HG03354 (cell line): ENCODE data around the gene ADAMTS2.
"Not testable (repeated sequence)": the region's sequence is repeated elsewhere in the genome, so short reads cannot be mapped to it uniquely, and the experiment has no call there.

Source experiments
- ATAC-seq: cut with Tn5 transposase; IDR thresholded peaks from one replicate; pipeline ENCODE4 v1.9.1; 2021; ENCODE audit warnings: mild to moderate bottlenecking; ENCODE audit not compliant: unreplicated experiment, poor library complexity, severe bottlenecking

Gene ADAMTS2

GRCh38 chr5:179113143-179113530 is 232.1 kb downstream of the ADAMTS2 start:
- ATAC-seq = no peak

GRCh38 chr5:179112469-179113142 is 232.7 kb downstream of the ADAMTS2 start:
- ATAC-seq = no peak

GRCh38 chr5:179111267-179112207 is 233.7 kb downstream of the ADAMTS2 start:
- ATAC-seq = no peak

GRCh38 chr5:179110528-179110927 is 234.7 kb downstream of the ADAMTS2 start:
- no peak for ATAC-seq

DNA sequence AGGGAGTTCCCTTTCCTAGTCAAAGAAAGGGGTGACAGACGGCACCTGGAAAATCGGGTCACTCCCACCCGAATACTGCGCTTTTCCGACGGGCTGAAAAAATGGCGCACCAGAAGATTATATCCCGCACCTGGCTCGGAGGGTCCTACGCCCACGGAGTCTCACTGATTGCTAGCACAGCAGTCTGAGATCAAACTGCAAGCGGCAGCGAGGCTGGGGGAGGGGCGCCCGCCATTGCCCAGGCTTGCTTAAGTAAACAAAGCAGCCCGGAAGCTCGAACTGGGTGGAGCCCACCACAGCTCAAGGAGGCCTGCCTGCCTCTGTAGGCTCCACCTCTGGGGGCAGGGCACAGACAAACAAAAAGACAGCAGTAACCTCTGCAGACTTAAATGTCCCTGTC is 244.0 kb downstream of the ADAMTS2 start:
- not testable (repeated sequence) for ATAC-seq

GRCh38 chr5:179089502-179089901 is 255.8 kb downstream of the ADAMTS2 start:
- ATAC-seq = no peak

- ATAC-seq = no peak
Observed at GRCh38 chr5:179080724-179081123, 264.5 kb downstream of the ADAMTS2 start.

GRCh38 chr5:179079165-179079987 is 265.9 kb downstream of the ADAMTS2 start:
- no peak for ATAC-seq

DNA sequence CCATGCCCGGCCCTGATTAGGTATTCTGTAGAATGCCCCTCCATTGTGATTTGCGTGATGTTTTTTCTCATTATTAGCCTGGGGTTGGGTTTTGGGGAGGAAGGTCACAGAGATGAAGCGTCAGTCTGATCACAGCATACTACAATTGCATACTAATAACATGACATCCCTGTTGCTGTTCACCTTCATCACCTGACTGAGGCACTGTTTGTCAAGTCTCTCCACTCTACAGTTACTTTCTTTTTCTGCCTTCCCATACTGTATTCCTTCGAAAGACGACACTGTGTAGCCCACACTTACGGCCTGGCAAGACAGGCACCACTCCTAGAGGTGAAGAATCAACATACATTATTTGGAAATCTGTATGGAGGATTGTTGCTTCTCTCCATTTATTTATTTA is 279.6 kb downstream of the ADAMTS2 start:
- ATAC-seq = no peak

- ATAC-seq = no peak
Observed at GRCh38 chr5:179061025-179061424, 284.2 kb downstream of the ADAMTS2 start.
